ENCODE data around the gene MFRP.
"Not testable (repeated sequence)": the region's sequence is repeated elsewhere in the genome, so short reads cannot be mapped to it uniquely, and the experiment has no call there.

The MFRP gene

DNA sequence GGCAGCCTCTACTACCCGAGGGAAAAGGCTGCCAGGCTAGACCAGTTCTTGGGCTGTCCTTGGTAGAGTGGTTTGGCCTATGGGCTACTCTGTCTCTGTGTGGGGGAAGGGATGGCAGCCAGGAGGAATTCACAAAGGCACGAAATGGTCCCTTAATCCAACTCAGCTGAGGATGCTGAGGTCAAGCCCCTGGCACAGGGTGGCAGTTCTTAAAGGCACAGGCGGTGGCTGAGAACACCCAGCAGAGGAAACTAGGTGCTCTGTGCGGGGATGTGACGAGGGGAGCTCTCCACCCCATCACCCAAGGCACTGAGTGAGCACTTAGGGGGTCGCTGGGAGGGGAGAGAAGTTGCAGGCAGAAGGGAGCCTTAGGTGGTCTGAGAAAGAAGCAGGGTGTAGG, at the start of gene MFRP:
Gene MFRP (minus strand): TSS at position 101 of the 400 bp plus-strand sequence. CDS start 192 bp downstream, outside the sequence.
- no peak for DNase-seq

DNA sequence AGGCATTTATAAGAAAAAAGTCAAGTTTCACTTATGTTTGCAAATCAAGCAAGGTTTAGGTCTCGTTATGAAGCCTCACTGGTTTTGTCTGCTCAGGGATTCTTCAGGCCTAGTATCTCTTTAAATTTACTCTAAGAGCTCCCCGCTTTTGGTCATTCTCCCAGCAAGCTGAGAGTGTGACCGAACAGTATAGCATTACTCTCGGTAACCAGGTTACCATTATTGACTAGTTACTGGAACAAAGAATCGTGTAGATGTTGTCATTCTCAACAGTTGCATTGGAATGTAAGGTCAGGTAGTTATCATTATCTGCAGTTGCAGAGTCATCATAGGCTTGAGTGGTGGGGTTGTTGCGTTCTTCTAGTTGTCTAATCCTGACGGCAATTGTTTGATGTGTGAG, 44.8 kb upstream of the MFRP start:
- DNase-seq: no peak

DNA sequence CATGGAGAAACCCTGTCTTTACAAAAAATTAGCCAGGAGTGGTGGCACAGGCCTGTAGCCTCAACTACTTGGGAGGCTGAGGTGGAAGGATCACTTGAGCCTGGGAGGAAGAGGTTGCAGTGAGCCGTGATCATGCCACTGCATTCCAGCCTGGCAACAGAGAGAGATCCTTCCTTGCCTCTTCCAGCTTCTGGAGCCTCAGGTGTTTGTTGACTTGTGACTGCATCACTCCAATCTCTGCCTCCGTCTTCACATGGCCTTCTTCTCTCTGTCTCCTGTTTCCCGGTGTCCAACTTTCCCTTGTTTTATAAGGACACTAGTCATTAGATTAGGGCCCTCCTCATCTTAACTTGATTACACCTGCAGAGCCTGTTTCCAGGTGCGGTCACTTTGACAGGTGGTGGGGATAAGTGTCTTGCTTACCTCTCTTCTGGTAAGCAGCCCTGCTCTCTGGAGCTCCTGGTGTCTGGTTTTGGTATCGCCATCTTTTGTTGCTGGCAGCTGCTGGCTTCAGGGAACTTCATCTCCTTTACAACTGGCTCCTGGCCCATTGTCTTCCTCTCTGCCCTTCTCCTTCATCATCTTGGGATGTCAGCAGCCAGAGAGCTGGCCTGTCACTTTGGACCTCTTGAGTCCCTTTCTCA, 43.2 kb upstream of the MFRP start:
- DNase-seq: no peak

DNA sequence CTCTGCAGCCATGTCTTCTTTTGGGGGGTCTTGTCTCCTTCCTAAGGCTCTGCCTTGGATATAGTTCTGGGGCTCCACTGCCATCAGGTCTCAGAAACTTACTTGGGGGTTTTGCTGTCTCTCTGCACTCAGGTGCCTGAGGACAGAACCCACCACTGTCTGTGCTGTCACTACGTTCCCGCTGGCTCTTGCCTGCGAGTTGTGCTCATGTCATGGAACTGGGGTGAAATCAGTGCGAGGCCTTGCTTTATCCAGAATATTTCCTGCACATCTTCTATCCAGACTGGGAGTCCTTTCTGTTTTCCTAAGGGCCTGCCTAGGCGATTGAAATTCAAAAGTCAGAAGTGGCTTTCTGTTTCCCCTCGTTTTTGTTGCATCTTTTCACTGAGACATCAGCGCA, 41.6 kb upstream of the MFRP start:
- DNase-seq: no peak

DNA sequence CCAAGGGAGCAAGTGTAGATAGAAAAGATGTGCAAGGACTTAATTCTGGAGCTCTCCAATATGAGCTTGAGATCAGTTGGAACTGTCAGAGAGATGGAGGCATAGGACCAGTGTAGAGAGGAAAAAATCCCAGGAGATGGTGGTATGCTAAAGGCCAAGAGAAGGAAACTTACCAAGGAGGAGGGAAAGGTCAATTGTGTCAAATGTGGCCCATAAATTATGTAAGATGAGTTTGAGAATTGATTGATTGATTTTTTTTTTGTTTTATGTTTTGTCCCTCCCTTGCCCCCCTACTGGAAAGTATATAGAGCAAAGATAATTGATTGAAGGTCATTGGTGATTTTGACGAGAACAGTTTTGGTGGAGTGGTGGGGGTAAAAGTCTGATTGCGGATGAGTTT, 37.8 kb upstream of the MFRP start:
- DNase-seq: no peak

DNA sequence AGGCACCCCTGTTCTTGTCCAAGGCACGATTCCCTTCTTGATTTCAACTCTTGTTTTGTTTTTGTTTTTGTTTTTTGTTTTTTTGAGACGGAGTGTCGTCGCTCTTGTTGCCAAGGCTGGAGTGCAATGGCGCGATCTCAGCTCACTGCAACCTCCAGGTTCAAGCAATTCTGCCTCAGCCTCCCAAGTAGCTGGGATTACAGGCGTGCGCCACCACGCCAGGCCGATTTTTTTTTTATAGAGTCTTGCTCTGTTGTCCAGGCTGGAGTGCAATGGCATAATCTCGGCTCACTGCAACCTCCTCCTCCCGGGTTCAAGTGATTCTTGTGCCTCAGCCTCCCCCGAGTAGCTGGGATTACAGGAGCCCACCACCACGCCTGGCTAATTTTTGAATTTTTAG, 36.0 kb upstream of the MFRP start:
- DNase-seq: not testable (repeated sequence)

DNA sequence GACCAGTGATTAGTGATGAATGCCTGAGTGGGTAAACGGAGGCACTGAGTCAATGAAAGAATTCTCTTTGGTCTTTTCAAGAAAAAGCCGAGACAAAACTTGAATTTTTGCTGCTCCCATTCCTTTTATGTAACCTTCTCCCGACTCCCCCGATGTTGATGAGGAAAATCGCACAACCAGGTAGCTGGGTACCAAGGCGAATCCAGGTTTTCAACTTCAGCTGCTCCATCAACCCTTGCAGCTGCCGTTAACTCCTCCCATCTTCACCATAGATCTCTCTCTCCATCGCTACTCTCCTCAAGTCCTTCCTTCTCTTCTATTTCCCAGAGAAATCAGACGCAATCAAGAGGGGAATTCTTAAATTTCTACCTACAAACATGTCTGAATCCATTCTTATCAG, 35.6 kb upstream of the MFRP start:
- DNase-seq: no peak

DNA sequence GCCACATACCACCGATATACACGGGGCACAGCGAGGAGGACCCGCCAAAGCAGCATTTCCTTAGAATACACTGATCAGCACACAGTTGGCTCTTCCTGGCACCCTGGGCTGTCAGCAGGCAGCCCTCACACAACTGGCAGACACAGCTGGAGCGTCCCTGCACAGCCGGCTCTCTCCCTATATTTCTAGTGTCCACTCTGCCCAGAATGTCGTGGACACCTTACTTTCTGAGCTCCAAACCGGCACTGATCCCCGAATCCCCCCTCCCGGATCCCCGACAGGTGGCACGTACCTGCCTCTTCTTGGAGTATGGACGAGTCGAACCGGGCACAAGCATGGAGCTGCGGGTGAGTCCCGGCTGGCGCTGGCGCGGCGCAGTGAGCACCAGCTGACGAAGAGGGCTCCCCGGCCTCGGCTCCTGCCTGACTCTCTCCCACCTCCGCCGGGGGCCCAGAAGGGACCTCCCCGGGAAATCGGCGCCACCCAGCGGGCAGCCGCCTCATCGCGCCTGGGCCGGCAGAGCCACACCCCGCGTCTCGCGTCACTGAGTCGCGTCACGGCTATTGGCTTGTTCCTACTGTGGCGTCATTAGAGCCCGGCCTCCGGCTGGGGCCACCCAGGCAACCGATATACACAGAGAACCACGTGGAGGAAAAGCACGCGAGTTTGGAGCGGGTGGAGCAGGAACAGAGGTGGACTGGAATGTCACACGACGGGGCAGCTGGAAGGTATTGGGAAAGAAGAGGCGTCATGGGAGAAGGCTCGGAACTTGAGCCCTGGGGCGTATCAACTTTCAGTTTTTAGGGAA, 34.9 kb upstream of the MFRP start, which contains the start of gene USP2:
Gene USP2 (minus strand): TSS at position 510 of the 808 bp plus-strand sequence. CDS start 8,210 bp downstream, outside the sequence.
- peak; percentile 72 for DNase-seq

DNA sequence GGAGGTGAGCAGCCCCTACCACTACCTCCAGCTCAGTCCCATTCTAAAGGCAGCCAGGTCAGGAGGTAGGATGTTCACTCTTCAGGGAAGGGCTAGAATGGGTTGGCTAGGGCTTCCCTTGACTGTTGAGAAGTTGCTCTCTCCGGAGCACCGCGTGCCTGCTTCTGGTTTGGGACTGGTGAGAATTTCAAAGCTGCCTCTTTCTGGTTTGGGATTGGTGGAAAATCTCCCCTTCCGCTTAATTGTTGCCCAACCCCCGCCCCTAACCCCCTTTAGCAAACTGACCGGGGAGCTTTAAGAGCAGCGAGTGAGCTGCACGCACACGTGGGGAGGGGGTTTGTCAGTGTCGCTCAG, 34.3 kb upstream of the MFRP start:
- no peak for DNase-seq

DNA sequence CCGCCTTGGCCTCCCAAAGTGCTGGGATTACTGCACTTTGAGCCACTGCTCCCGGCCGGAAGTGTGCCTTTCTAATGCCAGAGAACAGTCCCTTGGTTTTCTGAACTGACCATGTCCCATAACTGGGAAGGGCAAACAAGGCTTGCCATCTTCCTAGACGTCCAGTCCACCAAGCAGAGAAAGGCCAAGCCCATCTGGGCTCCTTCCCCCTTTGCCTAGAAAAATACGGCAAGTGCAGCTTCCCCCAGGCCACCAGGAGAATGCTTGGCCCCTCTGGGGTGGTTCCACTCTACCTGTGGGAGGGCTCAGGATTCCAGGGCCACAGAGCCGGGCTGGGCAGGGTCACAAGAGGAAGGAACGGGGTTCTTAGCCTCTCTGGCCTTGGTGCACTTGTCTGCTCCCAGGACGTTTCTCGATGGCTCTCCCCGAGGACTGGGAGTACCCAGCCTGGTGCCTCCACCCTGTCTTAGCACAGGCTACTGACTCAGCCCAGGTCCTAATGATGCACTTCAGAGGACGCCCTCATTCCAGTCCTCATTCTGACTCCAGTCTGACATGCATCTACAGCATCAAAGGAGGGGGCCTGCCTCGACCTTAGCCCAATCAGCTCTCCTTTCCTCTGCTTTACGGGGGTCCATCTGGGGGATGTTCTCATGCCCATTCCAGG, 33.8 kb upstream of the MFRP start:
- DNase-seq: no peak

DNA sequence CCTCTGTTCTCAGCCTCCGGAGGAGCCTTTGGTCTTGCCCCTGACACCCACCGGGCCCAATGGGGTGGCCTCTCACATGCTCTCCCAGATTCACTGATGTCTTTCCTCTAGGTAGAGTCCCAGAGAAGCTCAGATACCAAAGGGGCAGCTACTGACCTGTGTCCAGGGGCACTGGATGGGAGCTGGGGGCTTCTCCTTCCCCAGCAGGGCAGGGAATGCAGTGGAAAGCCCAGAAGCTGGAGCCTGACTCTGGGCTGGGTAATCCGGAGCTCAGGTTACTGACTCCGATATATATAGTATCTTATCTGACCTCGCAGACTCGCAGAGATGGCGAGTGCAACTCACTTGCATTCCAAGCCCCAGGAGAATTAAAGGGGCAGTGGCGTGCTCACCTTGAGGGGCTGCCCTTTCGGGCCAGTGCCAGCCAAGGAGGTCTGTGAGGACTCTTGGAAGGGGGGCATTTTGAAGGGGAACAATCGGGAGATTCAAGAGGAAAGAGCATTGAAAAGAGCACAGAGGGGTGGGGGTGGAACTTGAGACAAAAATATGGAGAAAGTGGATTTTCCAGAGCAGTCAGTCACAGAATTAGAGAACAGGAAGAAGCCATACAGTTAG, 32.5 kb upstream of the MFRP start:
- no peak for DNase-seq

DNA sequence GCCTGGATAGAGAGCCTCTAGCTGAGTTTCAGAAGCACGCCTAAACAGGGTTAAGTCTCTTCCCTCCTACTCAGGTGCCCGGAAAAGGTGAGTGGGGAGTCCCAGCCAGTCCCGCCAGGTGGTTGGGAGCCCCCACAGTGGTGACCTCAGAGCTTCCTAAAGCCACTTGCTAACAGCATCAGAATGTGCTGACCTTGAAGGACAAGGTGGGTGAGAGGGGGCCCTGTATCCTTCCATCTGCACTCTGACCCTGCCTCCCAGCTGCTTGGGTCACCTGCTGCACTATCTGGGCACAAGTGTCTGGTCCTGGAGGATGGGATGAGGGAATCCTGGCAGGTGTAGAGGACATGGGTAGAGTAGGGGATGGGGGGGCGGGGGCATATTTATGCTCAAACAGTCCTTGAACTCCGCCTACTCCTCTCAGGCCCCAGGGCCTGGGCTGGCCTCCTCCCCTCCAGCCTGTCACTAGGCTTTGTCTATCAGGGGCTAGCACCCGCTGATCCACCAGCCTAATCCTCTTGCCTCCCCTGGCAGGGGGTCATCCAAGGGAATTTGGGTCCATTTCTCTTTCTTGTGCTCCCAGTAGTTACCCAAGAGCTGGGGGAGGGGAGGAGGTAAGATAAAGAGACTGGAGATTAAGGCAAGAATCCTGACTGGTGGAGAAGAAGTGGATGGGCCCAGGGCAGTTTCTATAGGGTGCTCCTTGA, 31.6 kb upstream of the MFRP start:
- no peak for DNase-seq

DNA sequence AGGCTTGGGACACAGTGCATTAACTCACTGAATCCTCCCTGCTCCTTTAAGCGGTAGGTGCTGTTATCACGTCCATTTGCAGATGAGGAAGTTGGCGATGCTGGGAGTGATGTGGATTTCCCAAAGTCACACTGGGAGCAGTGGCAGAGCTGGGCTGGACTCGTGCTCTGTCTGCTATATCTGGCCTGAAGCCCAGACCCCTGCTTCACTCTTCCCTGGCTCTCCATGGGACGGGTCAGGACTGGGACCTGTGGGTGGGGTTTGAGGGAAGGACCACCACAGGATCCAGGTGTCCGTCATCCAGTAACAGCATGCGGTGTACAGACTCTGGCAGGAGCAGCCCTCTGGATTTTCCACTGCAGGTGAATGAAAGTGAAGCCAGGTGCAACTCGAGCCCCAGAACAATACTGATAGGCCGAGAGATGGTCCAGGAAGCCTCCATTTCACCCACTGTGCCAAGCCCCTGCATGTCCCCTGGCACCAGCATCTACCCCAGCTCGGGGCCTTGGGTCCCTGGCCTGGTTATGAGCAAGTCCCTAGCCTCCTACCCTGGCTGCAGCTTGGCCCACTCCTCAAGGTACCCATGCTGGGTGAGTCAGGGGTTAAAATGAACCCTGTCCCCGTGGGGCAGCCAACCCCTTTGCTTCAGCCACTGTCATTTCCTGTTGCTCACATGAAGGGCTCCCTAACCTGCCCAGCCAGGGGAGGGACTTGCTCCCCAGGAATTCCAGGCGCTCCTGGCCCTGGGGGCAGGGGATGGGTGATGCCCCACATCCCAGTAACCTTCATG, 30.8 kb upstream of the MFRP start:
- DNase-seq: no peak

DNA sequence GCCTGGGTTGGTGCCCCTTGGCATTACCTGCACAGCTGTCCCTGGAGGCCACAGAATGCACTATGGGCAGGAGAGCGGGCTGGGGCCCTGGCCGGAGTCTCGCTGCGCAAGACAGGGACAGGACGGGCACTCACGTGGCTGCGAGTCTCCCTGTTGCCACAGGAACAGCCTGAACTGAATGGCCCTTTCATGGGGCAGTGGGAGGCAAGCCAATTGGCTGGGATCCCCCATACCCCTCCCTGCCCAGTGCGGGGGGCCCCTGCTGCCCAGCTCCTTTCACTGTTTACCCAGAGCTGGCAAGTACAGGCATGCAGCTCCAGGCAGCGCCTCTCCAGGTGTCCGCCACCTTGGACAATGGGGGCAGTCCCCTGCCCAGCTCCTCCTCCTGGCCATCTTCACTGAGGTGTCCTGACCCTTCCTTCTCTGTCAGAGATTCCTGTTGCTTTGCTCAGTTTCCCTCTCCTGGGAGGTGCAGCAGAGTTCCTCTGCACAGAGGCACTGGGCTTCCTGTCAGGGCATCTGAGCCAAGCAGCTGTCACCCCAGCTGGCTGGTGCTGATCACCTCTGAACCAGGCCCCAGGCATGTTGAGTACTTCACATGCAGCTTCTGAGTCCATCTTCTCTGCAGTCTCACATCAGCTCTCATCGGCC, 29.8 kb upstream of the MFRP start:
- DNase-seq: no peak

DNA sequence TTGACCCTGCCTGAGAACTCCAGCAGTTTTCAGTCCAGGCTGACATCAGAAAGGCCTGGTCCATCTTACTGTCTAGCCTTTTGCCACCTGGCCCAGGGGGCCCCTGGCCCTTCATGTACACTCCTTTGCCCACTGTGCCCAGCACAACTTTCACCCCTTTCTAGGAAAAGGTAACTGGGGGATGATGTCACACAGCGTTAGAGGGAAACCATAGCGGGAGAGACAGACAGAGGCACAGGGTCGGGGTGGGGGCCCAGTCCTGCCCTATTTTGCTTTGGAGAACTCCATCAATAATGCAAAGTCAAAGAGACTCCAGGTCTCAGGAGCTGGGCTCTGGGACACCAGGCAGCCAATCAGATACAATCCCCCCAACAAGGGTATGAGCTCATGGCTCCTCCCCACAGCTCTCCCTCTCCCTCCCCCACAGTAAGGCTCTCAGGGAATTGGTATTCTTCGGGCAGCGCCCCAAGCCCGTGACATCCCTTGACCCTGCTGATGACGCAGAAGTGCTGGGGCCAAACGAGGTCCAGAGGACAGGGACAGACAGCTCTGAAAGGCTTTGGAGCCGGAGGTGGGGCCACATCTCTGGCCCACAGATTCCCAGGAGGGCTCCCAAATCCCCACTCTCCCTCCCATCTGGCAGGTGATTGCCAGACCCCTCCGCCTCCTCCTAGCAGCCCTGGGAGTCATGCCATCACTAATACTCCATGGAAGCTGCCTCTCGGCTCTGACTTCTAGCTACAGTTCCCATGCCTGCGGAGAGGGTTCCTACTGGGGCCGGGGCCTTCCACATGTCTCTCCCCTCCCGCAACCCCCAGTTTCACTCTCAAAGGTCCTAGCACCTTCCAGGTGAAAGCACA, 29.1 kb upstream of the MFRP start:
- no peak for DNase-seq

DNA sequence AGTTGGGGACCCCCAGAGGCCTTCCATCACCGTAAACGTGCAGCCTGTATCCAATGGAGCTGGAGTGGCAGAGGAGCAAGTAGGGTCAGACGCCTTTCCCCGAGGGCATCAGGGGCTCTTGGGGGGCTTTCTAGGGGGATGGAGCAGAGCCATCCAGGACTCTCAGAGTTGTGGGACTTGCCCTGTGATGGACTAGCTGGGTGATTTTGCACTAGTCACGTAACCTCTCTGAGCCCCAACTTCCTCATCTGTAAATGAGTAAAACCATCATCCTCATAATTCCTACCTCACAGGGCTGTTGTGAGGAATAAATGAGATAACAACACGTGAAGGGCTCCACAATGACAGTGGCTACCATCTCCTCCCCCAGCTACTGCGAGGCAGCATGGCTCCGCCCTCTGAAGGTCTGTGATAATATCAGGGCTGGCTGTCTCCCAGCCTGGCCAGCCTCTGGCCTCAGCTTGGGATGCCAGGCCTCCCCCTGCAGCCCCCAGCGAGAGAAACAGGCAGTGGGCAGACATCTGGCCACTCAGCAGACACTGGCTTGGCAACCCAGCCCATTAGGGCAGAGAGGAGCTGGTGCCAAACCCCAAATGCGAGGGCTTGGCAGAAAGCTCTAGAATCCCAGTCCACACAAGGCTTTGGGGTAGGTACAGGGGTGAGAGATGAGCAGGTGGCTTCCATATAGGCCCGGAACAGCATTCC, 28.3 kb upstream of the MFRP start:
- DNase-seq: no peak

DNA sequence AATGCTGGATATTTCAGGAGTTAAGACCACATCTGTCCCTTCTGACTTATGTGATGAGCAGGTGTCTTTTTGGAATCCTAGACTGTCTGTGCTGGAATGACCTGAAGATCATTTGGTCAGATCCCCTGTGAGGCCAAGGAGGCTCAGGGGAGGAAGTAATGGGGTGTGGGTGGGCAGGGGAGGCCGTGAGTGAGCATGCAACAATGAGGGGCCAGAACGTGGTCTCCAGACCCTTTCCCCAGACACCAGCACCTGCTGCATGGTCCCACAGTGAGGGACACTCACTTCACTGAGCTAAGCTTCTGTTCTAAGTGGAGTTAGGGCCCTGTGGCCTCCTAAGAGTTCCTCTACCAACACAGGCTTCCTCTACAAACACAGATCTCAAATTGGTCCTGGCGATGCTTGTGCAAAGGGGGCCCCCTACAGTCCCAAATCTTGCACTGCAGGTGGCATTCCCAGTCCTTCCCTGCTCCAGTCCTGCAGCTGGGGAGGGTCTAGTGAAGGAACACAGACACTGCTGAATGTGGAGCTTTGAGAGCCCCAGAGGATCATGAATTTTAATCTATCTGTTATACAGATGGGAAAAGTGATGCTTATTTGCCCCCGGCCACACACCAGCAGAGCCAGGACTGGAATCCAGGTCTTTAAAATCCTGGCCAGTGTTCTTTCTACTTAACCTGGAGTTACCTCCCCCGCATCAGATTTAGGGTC, 27.6 kb upstream of the MFRP start:
- DNase-seq: peak; percentile 56

DNA sequence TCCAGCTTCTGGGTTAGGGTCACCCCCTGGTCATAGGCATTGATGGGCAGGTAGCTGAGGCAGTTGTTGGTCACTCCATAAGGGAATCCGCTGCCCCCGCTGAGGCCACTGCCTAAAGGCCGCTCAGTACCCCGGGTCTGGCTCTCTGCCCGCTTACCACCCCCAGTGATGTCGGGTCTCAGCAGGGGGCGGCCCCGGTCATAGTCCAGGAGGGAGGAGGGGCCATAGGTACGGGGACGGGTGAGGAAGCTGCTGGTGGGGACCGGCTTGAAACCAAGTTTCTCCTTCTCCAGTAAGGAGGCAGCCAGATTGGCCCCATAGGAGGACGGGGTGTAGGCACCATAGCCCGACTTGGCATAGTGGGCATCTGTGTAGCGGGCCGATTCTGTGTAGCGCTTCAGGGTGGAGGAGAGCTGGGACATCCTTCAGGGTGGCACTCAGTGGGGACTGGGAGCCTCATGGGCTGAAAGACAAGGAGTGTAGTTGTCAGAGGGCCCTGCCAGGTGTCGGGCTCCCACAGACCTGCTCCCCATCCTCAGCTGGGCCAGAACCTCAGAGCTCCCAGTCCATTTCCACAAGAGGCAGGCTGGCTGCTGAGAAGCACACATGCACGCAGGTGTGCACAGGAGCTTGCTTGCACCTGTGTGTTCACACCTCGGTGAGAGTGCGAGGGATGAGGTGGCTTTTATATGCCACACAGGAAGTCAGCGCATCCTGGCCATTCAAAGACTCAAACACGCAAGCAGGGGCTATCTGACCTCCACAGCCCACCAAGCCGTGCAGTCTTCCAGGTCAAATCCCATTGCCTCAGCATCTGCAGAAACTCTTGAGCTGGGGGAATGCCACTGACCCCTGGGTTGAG, 26.8 kb upstream of the MFRP start:
- DNase-seq: no peak

All from NCI-H1694 (cell line).